Measurements from ENCODE around the gene UBE3B. TPM values are rescaled to one million over a fixed set of nuclear protein-coding genes. Genes with fewer than 3 reads are reported as not detected.

UBE3B gene, protein sequence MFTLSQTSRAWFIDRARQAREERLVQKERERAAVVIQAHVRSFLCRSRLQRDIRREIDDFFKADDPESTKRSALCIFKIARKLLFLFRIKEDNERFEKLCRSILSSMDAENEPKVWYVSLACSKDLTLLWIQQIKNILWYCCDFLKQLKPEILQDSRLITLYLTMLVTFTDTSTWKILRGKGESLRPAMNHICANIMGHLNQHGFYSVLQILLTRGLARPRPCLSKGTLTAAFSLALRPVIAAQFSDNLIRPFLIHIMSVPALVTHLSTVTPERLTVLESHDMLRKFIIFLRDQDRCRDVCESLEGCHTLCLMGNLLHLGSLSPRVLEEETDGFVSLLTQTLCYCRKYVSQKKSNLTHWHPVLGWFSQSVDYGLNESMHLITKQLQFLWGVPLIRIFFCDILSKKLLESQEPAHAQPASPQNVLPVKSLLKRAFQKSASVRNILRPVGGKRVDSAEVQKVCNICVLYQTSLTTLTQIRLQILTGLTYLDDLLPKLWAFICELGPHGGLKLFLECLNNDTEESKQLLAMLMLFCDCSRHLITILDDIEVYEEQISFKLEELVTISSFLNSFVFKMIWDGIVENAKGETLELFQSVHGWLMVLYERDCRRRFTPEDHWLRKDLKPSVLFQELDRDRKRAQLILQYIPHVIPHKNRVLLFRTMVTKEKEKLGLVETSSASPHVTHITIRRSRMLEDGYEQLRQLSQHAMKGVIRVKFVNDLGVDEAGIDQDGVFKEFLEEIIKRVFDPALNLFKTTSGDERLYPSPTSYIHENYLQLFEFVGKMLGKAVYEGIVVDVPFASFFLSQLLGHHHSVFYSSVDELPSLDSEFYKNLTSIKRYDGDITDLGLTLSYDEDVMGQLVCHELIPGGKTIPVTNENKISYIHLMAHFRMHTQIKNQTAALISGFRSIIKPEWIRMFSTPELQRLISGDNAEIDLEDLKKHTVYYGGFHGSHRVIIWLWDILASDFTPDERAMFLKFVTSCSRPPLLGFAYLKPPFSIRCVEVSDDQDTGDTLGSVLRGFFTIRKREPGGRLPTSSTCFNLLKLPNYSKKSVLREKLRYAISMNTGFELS
- total RNA-seq, result 26.8 and 38.9 TPM in 2 replicates

GRCh38 chr12:109477185-109477962, at the start of gene UBE3B, which contains the start of gene KCTD10:
Gene UBE3B (plus strand): TSS chr12:109477634. CDS start chr12:109483552, 5,918 bp downstream.
Gene KCTD10 (minus strand): TSS chr12:109477300. CDS start chr12:109477262, 38 bp downstream.

DNA sequence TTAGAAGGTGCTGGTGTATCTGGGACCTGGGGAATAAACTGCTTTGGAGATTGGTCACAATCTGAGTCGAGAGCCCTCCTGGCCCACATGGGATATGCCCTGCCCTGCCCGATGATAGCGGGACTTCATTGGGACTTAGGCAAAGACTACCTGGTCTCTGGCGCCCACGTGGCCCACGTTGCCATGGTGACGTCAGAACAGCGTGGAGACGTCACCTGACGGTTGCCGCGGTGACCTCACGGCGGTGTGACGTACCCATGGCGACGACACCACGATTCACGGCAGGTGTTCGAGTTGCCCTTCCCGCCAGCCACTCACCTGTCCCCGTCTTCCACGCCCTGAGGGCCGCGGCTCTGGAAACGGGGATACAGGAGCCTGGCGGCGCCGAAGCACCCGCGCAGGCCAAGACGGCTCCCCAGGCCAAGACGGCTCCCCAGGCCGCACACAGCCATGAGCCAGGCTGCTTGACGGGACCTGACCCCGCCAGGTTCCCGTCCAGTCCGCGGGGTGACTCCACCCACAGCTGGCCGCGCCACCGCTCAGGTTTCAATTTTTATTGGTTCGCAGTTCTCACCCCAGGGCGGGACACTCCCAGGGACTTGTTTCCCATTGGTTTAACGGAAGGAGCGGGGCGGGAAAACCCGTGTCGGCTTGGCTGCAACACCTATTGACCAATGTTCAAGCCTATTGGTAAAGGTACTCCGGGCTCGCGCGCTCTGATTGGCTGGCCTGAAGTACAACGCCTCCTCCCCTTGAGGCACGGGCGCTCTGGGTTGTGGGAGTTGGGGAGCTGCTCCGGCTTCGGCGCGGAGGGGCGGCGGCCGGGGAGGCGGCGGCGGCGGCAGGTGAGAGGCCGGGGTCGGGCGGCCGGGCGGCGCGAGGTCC, 95.8 kb downstream of the UBE3B start, which contains the start of the genes MMAB and MVK:
MMAB (minus strand) TSS at position 476 of the 885 bp plus-strand sequence; CDS start at position 452, 24 bp downstream.
MVK (plus strand) TSS at position 766 of the 885 bp plus-strand sequence. CDS start 1,029 bp downstream, outside the sequence.

Other genes with a start within 250 kb of the UBE3B start
- gene FOXN4, start 168.3 kb upstream of the UBE3B start, total RNA-seq, result not detected in 2 replicates
- gene MYO1H, start 129.7 kb upstream of the UBE3B start, total RNA-seq, result not detected in 2 replicates
- gene KCTD10, start 334 bp upstream of the UBE3B start, total RNA-seq, result 101 and 106 TPM in 2 replicates
- 36.9 and 41.5 TPM in 2 replicates for gene MMAB, start 95.9 kb downstream of the UBE3B start, total RNA-seq
- 13.7 and 17.5 TPM in 2 replicates for gene MVK, start 96.2 kb downstream of the UBE3B start, total RNA-seq
- 0.06 and 0.13 TPM in 2 replicates for gene FAM222A, start 236.2 kb downstream of the UBE3B start, total RNA-seq

All from aortic smooth muscle cell (primary cell).